ENCODE data around the gene GPC6. TPM values are rescaled to one million over a fixed set of nuclear protein-coding genes. Genes with fewer than 3 reads are reported as not detected.

The GPC6 gene
- total RNA-seq, 2 experiments from 2014 or later = not detected

DNA sequence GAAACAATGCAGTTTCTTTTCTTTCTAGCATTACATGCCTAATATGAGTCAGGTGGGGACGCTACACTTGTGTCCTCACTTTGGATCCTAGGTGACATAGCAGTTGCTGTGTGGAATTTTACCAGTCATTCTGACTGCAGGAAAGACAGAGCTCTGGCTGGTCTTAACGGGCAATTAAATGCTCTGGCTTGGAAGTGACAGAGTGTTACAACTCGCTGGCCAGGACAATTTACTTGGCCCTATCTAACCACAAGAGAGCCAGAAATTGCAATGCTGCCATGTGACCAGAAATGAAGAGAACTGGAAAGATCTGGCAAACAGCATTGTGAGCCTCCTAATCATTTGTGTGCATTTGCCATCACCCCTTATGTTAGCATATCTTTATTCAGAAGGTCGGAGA lies 901.8 kb downstream of the GPC6 start:
- Histone ChIP-seq H3K36me3 (ENCODE audit: insufficient read depth, low read length) (no peaks in the 10 kb centered on the region), H3K4me3 (ENCODE audit: low read depth, low read length, poor library complexity, severe bottlenecking) (no peak overlapping the region), H4K20me1 (ENCODE audit: insufficient read depth, low read length) (no peaks in the 10 kb centered on the region), H3K27ac (ENCODE audit: low read depth, low read length, poor library complexity, severe bottlenecking) (no peak overlapping the region), H3K9me3 (ENCODE audit: low read length) (no peaks in the 10 kb centered on the region), H2AFZ (ENCODE audit: low read length) (no peak overlapping the region), H3K4me1 (ENCODE audit: insufficient read depth, low read length, poor library complexity, severe bottlenecking) (no peaks in the 10 kb centered on the region), H3K9me2 (ENCODE audit: insufficient read depth, low read length) (no peaks in the 10 kb centered on the region), H3K4me2 (ENCODE audit: low read length) (no peak overlapping the region), H3K79me2 (ENCODE audit: insufficient read depth, low read depth, low read length) (no peaks in the 10 kb centered on the region)
- no TSS peak for BruUV-seq (replicated peaks)
- TF ChIP-seq EZH2phosphoT487 (IDR thresholded peaks at IDR 0.05; ENCODE audit: borderline replicate concordance, low read depth, low read length) = no peak
- TF ChIP-seq, protein P1, sequence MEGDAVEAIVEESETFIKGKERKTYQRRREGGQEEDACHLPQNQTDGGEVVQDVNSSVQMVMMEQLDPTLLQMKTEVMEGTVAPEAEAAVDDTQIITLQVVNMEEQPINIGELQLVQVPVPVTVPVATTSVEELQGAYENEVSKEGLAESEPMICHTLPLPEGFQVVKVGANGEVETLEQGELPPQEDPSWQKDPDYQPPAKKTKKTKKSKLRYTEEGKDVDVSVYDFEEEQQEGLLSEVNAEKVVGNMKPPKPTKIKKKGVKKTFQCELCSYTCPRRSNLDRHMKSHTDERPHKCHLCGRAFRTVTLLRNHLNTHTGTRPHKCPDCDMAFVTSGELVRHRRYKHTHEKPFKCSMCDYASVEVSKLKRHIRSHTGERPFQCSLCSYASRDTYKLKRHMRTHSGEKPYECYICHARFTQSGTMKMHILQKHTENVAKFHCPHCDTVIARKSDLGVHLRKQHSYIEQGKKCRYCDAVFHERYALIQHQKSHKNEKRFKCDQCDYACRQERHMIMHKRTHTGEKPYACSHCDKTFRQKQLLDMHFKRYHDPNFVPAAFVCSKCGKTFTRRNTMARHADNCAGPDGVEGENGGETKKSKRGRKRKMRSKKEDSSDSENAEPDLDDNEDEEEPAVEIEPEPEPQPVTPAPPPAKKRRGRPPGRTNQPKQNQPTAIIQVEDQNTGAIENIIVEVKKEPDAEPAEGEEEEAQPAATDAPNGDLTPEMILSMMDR (conservative IDR thresholded peaks at IDR 0.05; ENCODE audit: low read length) = no peak
- no peak for DNase-seq (ENCODE audit: low spot score)
- intact Hi-C loops (cut with micrococcal nuclease; ENCODE audit: unreplicated experiment) = no loop called here
- ChIA-PET POLR2A (no interaction called here), CTCF (ENCODE audit: unreplicated experiment) (no interaction called here)

DNA sequence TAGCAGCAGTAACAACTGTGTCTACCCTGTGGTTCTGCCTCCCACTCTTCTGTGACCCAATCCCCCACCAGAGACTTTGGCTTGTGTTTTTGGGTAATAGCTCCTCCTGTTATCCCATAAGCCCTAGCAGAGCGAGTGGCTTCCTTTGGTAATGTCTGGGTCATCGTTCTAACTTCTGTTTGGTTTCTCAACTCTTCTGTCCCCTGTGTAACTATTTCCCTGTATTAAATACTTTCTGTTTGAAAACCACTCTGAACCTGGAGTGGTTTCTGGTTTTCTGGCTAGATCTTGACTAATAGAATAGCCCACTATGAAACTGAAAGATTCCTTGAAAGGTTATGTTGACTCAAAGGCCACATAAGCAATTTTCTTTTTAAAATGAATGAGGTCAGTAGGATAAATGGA lies 902.9 kb downstream of the GPC6 start:
- no peaks in the 10 kb centered on the region for H3K9me3 ChIP-seq (ENCODE audit: low read length)
- H2AFZ ChIP-seq (ENCODE audit: low read length) = no peak overlapping the region
- intact Hi-C loops (cut with micrococcal nuclease; ENCODE audit: unreplicated experiment) = no loop called here
- BruUV-seq (replicated peaks) = no TSS peak
- no peaks in the 10 kb centered on the region for H3K36me3 ChIP-seq (ENCODE audit: insufficient read depth, low read length)
- ChIA-PET POLR2A (no interaction called here), CTCF (ENCODE audit: unreplicated experiment) (no interaction called here)
- H3K4me3 ChIP-seq (ENCODE audit: low read depth, low read length, poor library complexity, severe bottlenecking) = no peak overlapping the region
- no peak for DNase-seq (ENCODE audit: low spot score)
- H3K9me2 ChIP-seq (ENCODE audit: insufficient read depth, low read length) = no peaks in the 10 kb centered on the region
- no peaks in the 10 kb centered on the region for H3K4me1 ChIP-seq (ENCODE audit: insufficient read depth, low read length, poor library complexity, severe bottlenecking)
- H3K4me2 ChIP-seq (ENCODE audit: low read length) = no peak overlapping the region
- TF ChIP-seq EZH2phosphoT487 (IDR thresholded peaks at IDR 0.05; ENCODE audit: borderline replicate concordance, low read depth, low read length) = no peak
- H3K27ac ChIP-seq (ENCODE audit: low read depth, low read length, poor library complexity, severe bottlenecking) = no peak overlapping the region
- no peaks in the 10 kb centered on the region for H3K79me2 ChIP-seq (ENCODE audit: insufficient read depth, low read depth, low read length)
- H4K20me1 ChIP-seq (ENCODE audit: insufficient read depth, low read length) = no peaks in the 10 kb centered on the region

DNA sequence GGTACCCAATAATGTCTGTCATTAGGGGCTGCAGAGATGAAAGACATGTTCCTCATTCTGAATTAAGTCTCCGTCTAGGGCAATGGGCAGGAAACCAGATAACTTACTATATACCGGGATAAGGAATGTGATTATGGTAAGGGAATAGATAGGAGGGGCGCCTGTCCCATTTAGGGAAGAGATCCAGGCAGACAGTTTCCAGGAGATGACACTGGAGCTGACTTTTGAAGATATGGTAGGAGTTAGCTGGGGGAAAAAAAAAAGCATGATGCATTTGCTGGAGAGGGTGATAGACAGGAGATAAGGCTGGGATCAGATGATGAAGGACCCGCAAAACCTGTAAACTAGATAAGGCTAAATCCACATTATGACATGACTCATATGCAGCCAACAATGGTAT lies 912.2 kb downstream of the GPC6 start:
- no peak overlapping the region for H3K4me2 ChIP-seq (ENCODE audit: low read length)
- no peak overlapping the region for H3K27ac ChIP-seq (ENCODE audit: low read depth, low read length, poor library complexity, severe bottlenecking)
- ChIA-PET CTCF (ENCODE audit: unreplicated experiment) (no interaction called here), POLR2A (interaction anchor here (0.6 kb wide), 1 partner anchor 1960 kb away, joined by 3 read pairs; no protein-coding TSS in a partner anchor)
- H3K4me3 ChIP-seq (ENCODE audit: low read depth, low read length, poor library complexity, severe bottlenecking) = no peak overlapping the region
- H2AFZ ChIP-seq (ENCODE audit: low read length) = no peak overlapping the region
- no peaks in the 10 kb centered on the region for H3K79me2 ChIP-seq (ENCODE audit: insufficient read depth, low read depth, low read length)
- H3K9me2 ChIP-seq (ENCODE audit: insufficient read depth, low read length) = no peaks in the 10 kb centered on the region
- no peaks in the 10 kb centered on the region for H3K9me3 ChIP-seq (ENCODE audit: low read length)
- intact Hi-C loops (cut with micrococcal nuclease; ENCODE audit: unreplicated experiment) = no loop called here
- H3K4me1 ChIP-seq (ENCODE audit: insufficient read depth, low read length, poor library complexity, severe bottlenecking) = no peaks in the 10 kb centered on the region
- H4K20me1 ChIP-seq (ENCODE audit: insufficient read depth, low read length) = no peaks in the 10 kb centered on the region
- TF ChIP-seq EZH2phosphoT487 (IDR thresholded peaks at IDR 0.05; ENCODE audit: borderline replicate concordance, low read depth, low read length) = no peak
- TF ChIP-seq, protein P1 (conservative IDR thresholded peaks at IDR 0.05; ENCODE audit: low read length) = no peak
- H3K36me3 ChIP-seq (ENCODE audit: insufficient read depth, low read length) = no peaks in the 10 kb centered on the region
- BruUV-seq (replicated peaks) = no TSS peak
- no peak for DNase-seq (ENCODE audit: low spot score)

Measured in OCI-LY7 (cell line).